Effector memory CD4-positive, alpha-beta T cell (primary cell): Measurements from ENCODE around the gene DIS3L.
"Not testable (repeated sequence)": the region's sequence is repeated elsewhere in the genome, so short reads cannot be mapped to it uniquely, and the experiment has no call there.

Source experiments
- DNase-seq, 3 donors: peaks; one replicate each; pipeline ENCODE4 v3.0.0-alpha.2; 2020
- H3K27ac ChIP-seq: 2 replicates; pipeline ENCODE4 v1.7.0; 2013; ENCODE audit warnings: mild to moderate bottlenecking, low read length, moderate library complexity; ENCODE audit not compliant: insufficient read depth, poor library complexity, severe bottlenecking
- H3K27me3 ChIP-seq: replicated peaks from 2 replicates; pipeline ENCODE4 v1.7.0; 2013; ENCODE audit warnings: mild to moderate bottlenecking, low read length; ENCODE audit not compliant: insufficient read depth, control insufficient read depth, poor library complexity, severe bottlenecking
- H3K36me3 ChIP-seq: 2 replicates; pipeline ENCODE4 v1.7.0; 2013; ENCODE audit warnings: mild to moderate bottlenecking, low read length, moderate library complexity; ENCODE audit not compliant: control insufficient read depth, insufficient read depth
- H3K4me1 ChIP-seq: 2 replicates; pipeline ENCODE4 v1.7.0; 2013; ENCODE audit warnings: low read length, mild to moderate bottlenecking; ENCODE audit not compliant: control insufficient read depth, insufficient read depth, poor library complexity, severe bottlenecking
- H3K4me3 ChIP-seq: 2 replicates; pipeline ENCODE4 v1.7.0; 2013; ENCODE audit warnings: low read length, low read depth, mild to moderate bottlenecking; ENCODE audit not compliant: insufficient read depth, poor library complexity, severe bottlenecking
- H3K9me3 ChIP-seq: 2 replicates; pipeline ENCODE4 v1.7.0; 2013; ENCODE audit warnings: mild to moderate bottlenecking, low read length, moderate library complexity; ENCODE audit not compliant: control insufficient read depth

DIS3L gene

DNA sequence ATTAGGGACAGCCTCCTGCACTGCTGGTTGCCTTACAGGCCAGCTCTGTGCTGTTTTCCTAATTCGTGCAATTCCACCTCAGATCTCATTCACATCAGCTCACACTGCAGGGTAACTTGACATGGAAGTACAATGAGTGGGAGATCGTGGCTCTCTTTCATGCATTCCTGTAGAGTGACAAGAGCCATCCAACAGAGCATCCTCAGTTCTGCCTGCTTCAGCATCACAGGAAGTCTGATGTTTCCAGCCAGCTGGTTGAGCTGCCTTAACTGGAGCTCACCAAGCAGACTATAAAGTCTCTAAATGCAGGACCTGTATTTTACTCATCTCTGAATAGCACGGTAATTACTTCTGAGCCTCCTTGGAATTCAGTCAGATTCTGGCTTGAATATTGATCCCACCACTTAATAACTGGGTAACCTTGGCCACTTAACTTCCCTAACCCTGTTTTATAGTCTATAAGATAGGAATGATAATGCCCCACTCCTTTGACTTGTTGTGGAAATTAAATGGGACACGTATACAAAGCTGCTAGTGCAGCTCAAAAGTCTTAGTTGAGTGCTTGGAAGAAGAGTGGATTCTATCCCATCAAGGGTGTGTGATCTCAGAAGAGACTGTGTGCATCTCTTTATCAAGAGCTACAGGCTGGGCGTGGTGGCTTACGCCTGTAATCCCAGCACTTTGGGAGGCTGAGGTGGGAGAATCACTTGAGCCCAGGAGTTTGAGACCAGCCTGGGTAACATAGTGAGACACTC is 1.4 kb upstream of the DIS3L start:
- no peak for DNase-seq
- Histone ChIP-seq H3K4me1 (peaks cover 15% of the 10 kb centered on the region), H3K36me3 (no peaks in the 10 kb centered on the region), H3K4me3 (peak overlapping the region; percentile 67), H3K27ac (peak overlapping the region; percentile 89), H3K27me3 (no peaks in the 10 kb centered on the region), H3K9me3 (no peaks in the 10 kb centered on the region)

- Histone ChIP-seq H3K27ac (peak overlapping the region; percentile 89), H3K4me3 (peak overlapping the region; percentile 67), H3K4me1 (peaks cover 15% of the 10 kb centered on the region), H3K27me3 (no peaks in the 10 kb centered on the region), H3K9me3 (no peaks in the 10 kb centered on the region), H3K36me3 (no peaks in the 10 kb centered on the region)
- DNase-seq, result no peak
These were observed 573 bp upstream of the DIS3L start for GRCh38 chr15:66292571-66293418.

- no peaks in the 10 kb centered on the region for H3K27me3 ChIP-seq
- peaks cover 15% of the 10 kb centered on the region for H3K4me1 ChIP-seq
- H3K27ac ChIP-seq, result peak overlapping the region; percentile 89
- no peak for DNase-seq
- H3K4me3 ChIP-seq, result peak overlapping the region; percentile 67
- no peaks in the 10 kb centered on the region for H3K9me3 ChIP-seq
- no peaks in the 10 kb centered on the region for H3K36me3 ChIP-seq
These were observed 976 bp downstream of the DIS3L start for GRCh38 chr15:66294157-66294931.

- no peaks in the 10 kb centered on the region for H3K27me3 ChIP-seq
- H3K4me1 ChIP-seq, result peaks cover 15% of the 10 kb centered on the region
- H3K4me3 ChIP-seq, result no peak overlapping the region
These were observed 1.5 kb downstream of the DIS3L start for GRCh38 chr15:66294932-66295235.

GRCh38 chr15:66296186-66296585 is 2.8 kb downstream of the DIS3L start:
- H3K27me3 ChIP-seq, result no peaks in the 10 kb centered on the region
- no peak overlapping the region for H3K27ac ChIP-seq
- H3K4me3 ChIP-seq, result no peak overlapping the region
- H3K9me3 ChIP-seq, result no peaks in the 10 kb centered on the region
- H3K36me3 ChIP-seq, result no peaks in the 10 kb centered on the region
- H3K4me1 ChIP-seq, result peaks cover 11% of the 10 kb centered on the region
- no peak for DNase-seq

More at GRCh38 chr15:66294932-66295235, 1.5 kb downstream of the DIS3L start:
- no peaks in the 10 kb centered on the region for H3K36me3 ChIP-seq
- no peaks in the 10 kb centered on the region for H3K9me3 ChIP-seq
- H3K27ac ChIP-seq, result peak overlapping the region; percentile 89
- DNase-seq, result no peak

DNA sequence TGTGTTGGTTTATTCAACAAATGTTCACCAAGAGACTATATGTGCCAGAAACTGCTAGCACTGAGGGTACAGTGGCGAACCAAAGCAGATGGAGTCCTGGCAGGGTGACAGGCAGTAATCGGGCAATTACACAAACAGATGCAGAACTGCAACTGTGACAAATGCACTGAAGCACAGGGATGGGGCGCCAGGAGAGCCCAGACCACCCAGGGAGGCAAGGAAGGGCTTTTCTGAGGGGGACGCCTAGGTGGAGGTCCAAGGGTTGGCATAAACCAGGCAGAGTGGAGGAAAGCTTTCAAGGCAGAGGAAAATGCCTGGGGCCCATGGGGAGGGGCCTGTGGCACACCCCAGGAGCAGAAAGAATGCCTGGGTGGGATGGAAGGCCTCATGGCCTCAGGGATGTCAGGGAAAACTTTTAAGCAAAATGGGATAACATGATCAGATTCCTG is 5.5 kb downstream of the DIS3L start:
- Histone ChIP-seq H3K36me3 (peaks cover 6% of the 10 kb centered on the region), H3K27me3 (no peaks in the 10 kb centered on the region), H3K27ac (no peak overlapping the region), H3K4me1 (no peaks in the 10 kb centered on the region), H3K9me3 (no peaks in the 10 kb centered on the region), H3K4me3 (no peak overlapping the region)
- DNase-seq, result no peak

DNA sequence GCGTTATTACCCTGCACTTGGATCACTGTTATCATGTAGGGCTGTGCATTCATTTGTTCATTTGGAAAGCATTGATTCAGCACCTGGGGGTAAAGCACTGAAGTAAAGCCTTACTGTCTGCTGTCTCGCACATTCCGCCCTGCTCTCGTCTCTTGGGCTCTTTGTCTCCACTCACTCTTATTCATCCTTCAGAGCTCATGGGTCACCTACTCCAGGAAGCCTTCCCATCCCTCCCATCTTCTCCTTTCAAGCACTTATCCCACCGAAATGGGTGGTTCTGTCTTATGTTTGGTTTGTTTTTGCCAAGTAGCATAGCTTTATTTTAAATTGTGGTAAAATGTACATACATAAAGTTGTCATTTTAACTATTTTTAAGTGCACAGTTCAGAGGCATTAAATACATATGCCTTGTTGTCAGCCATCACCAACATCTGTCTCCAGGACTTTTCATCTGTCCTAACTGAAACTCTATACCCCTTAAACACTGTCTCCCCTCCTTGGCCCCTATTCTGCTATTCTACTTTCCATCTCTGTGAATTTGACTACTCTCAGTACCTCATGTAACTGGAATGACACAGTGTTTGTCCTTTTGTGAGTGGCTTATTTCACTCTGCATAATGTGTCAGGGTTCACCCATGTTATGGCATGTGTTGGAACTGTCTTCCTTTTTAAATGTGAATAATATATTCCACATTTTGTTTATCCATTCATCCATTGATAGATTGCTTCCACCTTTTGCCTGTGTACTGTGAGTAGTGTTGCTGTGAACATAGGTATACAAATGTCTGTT is 9.3 kb downstream of the DIS3L start:
- Histone ChIP-seq H3K27ac (no peak overlapping the region), H3K36me3 (peaks cover 9% of the 10 kb centered on the region), H3K4me3 (no peak overlapping the region)

DNA sequence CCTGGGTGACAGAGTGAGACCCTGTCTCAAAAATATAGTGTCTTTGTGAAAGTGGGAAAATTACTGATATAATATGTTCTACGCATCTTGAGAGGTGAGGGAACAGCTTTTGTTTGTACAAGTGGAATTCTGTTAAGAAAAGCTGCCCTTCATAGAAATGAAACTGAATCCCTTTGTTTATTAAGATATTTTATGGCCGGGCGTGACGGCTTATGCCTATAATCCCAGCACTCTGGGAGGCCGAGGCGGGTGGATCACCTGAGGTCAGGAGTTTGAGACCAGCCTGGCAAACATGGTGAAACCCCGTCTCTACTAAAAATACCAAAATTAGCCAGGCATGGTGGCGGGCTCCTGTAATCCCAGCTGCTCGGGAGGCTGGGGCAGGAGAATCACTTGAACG is 11.1 kb downstream of the DIS3L start:
- not testable (repeated sequence) for DNase-seq, H3K4me1 ChIP-seq, H3K4me3 ChIP-seq, H3K9me3 ChIP-seq, H3K27ac ChIP-seq, H3K27me3 ChIP-seq
- peaks cover 22% of the 10 kb centered on the region for H3K36me3 ChIP-seq

More for the DNA sequence above, 9.3 kb downstream of the DIS3L start:
- no peak for DNase-seq
- Histone ChIP-seq H3K27me3 (no peaks in the 10 kb centered on the region), H3K9me3 (no peaks in the 10 kb centered on the region), H3K4me1 (no peaks in the 10 kb centered on the region)

- no peak for DNase-seq
- no peaks in the 10 kb centered on the region for H3K4me1 ChIP-seq
- H3K36me3 ChIP-seq, result peaks cover 27% of the 10 kb centered on the region
- no peak overlapping the region for H3K4me3 ChIP-seq
- no peaks in the 10 kb centered on the region for H3K9me3 ChIP-seq
- H3K27me3 ChIP-seq, result no peaks in the 10 kb centered on the region
- H3K27ac ChIP-seq, result no peak overlapping the region
These were observed 13.0 kb downstream of the DIS3L start for GRCh38 chr15:66306381-66306780.
